Keratinocyte (primary cell): Measurements from ENCODE around the gene CD200R1L. TPM values are rescaled to one million over a fixed set of nuclear protein-coding genes. Genes with fewer than 3 reads are reported as not detected.

Experiments
- DNase-seq: peaks from one replicate; pipeline ENCODE4 v3.0.0-alpha.2; 2011; ENCODE audit warnings: low read depth, missing footprints, low spot score
- FAIRE-seq: peaks from 2 replicates; lab custom pipeline; 2011; peaks lifted over from hg19 to GRCh38; lab: Jason Lieb, UNC
- H2AFZ ChIP-seq: 2 replicates; pipeline ENCODE4 v1.6.0; 2012; ENCODE audit warnings: low read length, control low read depth, inconsistent platforms; ENCODE audit not compliant: control insufficient read depth
- H3K27ac ChIP-seq: 2 replicates; pipeline ENCODE4 v1.5.1; 2011; ENCODE audit warnings: low read length; ENCODE audit not compliant: control insufficient read depth, insufficient read depth
- H3K27me3 ChIP-seq: 3 replicates; pipeline ENCODE4 v1.6.0; 2011; ENCODE audit warnings: low read length; ENCODE audit not compliant: control insufficient read depth, insufficient read depth; ENCODE audit errors: extremely low read depth
- H3K36me3 ChIP-seq, 2 experiments: 2 replicates in 1 of 2; 3 replicates in 1 of 2; pipeline ENCODE4 v1.5.1; 2011; ENCODE audit warnings: low read length in 2 of 2, mild to moderate bottlenecking in 1 of 2; ENCODE audit not compliant: control insufficient read depth in 2 of 2, insufficient read depth in 2 of 2; ENCODE audit errors: extremely low read depth in 1 of 2
- H3K4me1 ChIP-seq: 3 replicates; pipeline ENCODE4 v1.5.1; 2011; ENCODE audit warnings: low read length; ENCODE audit not compliant: control insufficient read depth, insufficient read depth; ENCODE audit errors: extremely low read depth
- H3K4me2 ChIP-seq: 3 replicates; pipeline ENCODE4 v1.6.0; 2011; ENCODE audit warnings: low read depth, low read length; ENCODE audit not compliant: control insufficient read depth, insufficient read depth; ENCODE audit errors: extremely low read depth
- H3K4me3 ChIP-seq, 3 experiments: fragments of 200-600 bp in 1 of 3; sonication (generic) in 1 of 3; 2 replicates in 2 of 3; 3 replicates in 1 of 3; pipeline ENCODE4 v1.5.1; 2011 to 2016; ENCODE audit warnings: low read length in 3 of 3, mild to moderate bottlenecking in 3 of 3, control low read depth in 2 of 3, inconsistent platforms in 1 of 3, low read depth in 1 of 3, mixed read lengths in 1 of 3, mixed run types in 1 of 3, moderate library complexity in 1 of 3; ENCODE audit not compliant: control insufficient read depth in 2 of 3, insufficient read depth in 2 of 3; ENCODE audit errors: extremely low read depth in 1 of 3
- H3K79me2 ChIP-seq: 2 replicates; pipeline ENCODE4 v1.6.0; 2012; ENCODE audit warnings: low read length; ENCODE audit not compliant: control insufficient read depth, insufficient read depth
- H3K9ac ChIP-seq: 3 replicates; pipeline ENCODE4 v1.6.0; 2011; ENCODE audit warnings: low read length; ENCODE audit not compliant: control insufficient read depth, insufficient read depth; ENCODE audit errors: extremely low read depth
- H3K9me1 ChIP-seq: 3 replicates; pipeline ENCODE4 v1.6.0; 2011; ENCODE audit warnings: low read length; ENCODE audit not compliant: control insufficient read depth, insufficient read depth; ENCODE audit errors: extremely low read depth
- H3K9me3 ChIP-seq: 2 replicates; pipeline ENCODE4 v1.5.1; 2012; ENCODE audit warnings: low read depth, low read length; ENCODE audit not compliant: control insufficient read depth
- H4K20me1 ChIP-seq: 3 replicates; pipeline ENCODE4 v1.6.0; 2011; ENCODE audit warnings: low read length; ENCODE audit not compliant: control insufficient read depth, insufficient read depth; ENCODE audit errors: extremely low read depth
- CTCF ChIP-seq, 3 experiments: IDR thresholded peaks in 1 of 3; conservative IDR thresholded peaks in 1 of 3; optimal IDR thresholded peaks in 1 of 3; 2 replicates in 2 of 3; 3 replicates in 1 of 3; pipeline versions ENCODE3 to v1.5.1; 2011; ENCODE audit warnings: low read length in 3 of 3, mild to moderate bottlenecking in 3 of 3, moderate library complexity in 2 of 3, control low read depth in 1 of 3, inconsistent platforms in 1 of 3; ENCODE audit not compliant: insufficient read depth in 2 of 3; ENCODE audit errors: extremely low read depth in 1 of 3
- EZH2 ChIP-seq: IDR thresholded peaks from one replicate; pipeline ENCODE4 v1.6.1; 2012; ENCODE audit warnings: inconsistent platforms, mild to moderate bottlenecking, low read length, moderate library complexity
- dilution Hi-C: fragments of 300-500 bp; cut with MboI; formaldehyde crosslinking; loops from one replicate; pipeline ENCODE4 v1.7.0; 2020; ENCODE audit warnings: low sequenced_read_pairs; ENCODE audit not compliant: extremely low pct_ligation_motif_present
- polyA plus RNA-seq, 5 experiments: library from polyadenylated mRNA; depleted of rRNA in 3 of 5; stranded (reverse) in 3 of 5; stranded (forward) in 1 of 5; unstranded in 1 of 5; fragments of >200 nt; gene quantifications; 1 replicate in 1 of 5; 2 replicates in 3 of 5; 3 replicates in 1 of 5; pipeline versions ENCODE4 v1.2.1 to v1.2.3, GENCODE V29; 2011 to 2012; ENCODE audit warnings: missing spikeins in 2 of 5, low read depth in 1 of 5, low replicate concordance in 1 of 5

CD200R1L gene
- polyA plus RNA-seq, 1 donor (not counting 4 experiments of a cell fraction or from before 2014, with no cell fraction given): not detected

- no peak overlapping the region for H3K4me2 ChIP-seq
- no peaks in the 10 kb centered on the region for H3K9me3 ChIP-seq
- no peak overlapping the region for H3K27ac ChIP-seq
- H3K27me3 ChIP-seq: no peaks in the 10 kb centered on the region
- no peak overlapping the region for H2AFZ ChIP-seq
- FAIRE-seq (no peak), DNase-seq (no peak)
- no peak overlapping the region for H3K4me3 ChIP-seq
- no peaks in the 10 kb centered on the region for H4K20me1 ChIP-seq
- no peaks in the 10 kb centered on the region for H3K36me3 ChIP-seq
- dilution Hi-C loops: no loop called here
- no peaks in the 10 kb centered on the region for H3K9me1 ChIP-seq
- peaks cover 24% of the 10 kb centered on the region for H3K4me1 ChIP-seq
- no peak overlapping the region for H3K9ac ChIP-seq
- no peak for TF ChIP-seq CTCF (optimal IDR thresholded peaks at IDR 0.05 in 1 of 3, IDR thresholded peaks at IDR 0.05 in 1 of 3, conservative IDR thresholded peaks at IDR 0.05 in 1 of 3; ENCODE audit: extremely low read depth in 1 of 3, insufficient read depth in 2 of 3, low read length in 3 of 3)
- H3K79me2 ChIP-seq: no peaks in the 10 kb centered on the region
Measured at GRCh38 chr3:112805126-112805525, 41.5 kb downstream of the CD200R1L start.

GRCh38 chr3:112804021-112804420, 42.6 kb downstream of the CD200R1L start:
- Histone ChIP-seq H3K9me3 (no peaks in the 10 kb centered on the region), H3K79me2 (no peaks in the 10 kb centered on the region), H2AFZ (no peak overlapping the region), H3K4me2 (no peak overlapping the region), H3K27me3 (no peaks in the 10 kb centered on the region), H4K20me1 (no peaks in the 10 kb centered on the region), H3K4me1 (peaks cover 29% of the 10 kb centered on the region), H3K4me3 (no peak overlapping the region), H3K27ac (no peak overlapping the region), H3K36me3 (no peaks in the 10 kb centered on the region), H3K9ac (no peak overlapping the region), H3K9me1 (no peaks in the 10 kb centered on the region)
- DNase-seq (no peak), FAIRE-seq (no peak)
- dilution Hi-C loops: no loop called here
- no peak for TF ChIP-seq CTCF (optimal IDR thresholded peaks at IDR 0.05 in 1 of 3, IDR thresholded peaks at IDR 0.05 in 1 of 3, conservative IDR thresholded peaks at IDR 0.05 in 1 of 3; ENCODE audit: extremely low read depth in 1 of 3, insufficient read depth in 2 of 3, low read length in 3 of 3)
- TF ChIP-seq EZH2: no peak
